NCI-H345 (cell line): ENCODE results near the gene KRT77.
"Not testable (repeated sequence)": the region's sequence is repeated elsewhere in the genome, so short reads cannot be mapped to it uniquely, and the experiment has no call there.

ENCODE experiments used
- DNase-seq: peaks from one replicate; lab custom pipeline; 2025; lab: John Stamatoyannopoulos, UW

Gene KRT77

DNA sequence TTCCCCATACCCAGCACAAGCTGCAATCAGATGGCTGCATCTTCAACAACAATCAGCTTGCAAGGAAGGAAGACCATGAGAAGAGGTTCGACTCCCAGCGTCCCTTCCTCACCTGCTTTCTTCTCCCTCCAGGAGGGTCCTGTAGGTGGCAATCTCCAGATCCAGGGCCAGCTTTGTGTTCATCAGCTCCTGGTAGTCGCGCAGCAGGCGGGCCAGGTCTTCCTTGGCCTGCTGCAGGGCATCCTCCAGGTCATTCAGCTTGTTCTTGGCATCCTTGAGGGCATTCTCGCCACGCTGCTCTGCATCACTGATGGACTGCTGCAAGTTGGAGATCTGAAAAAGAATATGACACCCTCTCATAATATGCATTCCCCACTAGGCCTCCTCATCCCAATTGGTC lies 27.2 kb downstream of the KRT77 start:
- no peak for DNase-seq

GRCh38 chr12:52675301-52675701 lies 28.0 kb downstream of the KRT77 start:
- no peak for DNase-seq

DNA sequence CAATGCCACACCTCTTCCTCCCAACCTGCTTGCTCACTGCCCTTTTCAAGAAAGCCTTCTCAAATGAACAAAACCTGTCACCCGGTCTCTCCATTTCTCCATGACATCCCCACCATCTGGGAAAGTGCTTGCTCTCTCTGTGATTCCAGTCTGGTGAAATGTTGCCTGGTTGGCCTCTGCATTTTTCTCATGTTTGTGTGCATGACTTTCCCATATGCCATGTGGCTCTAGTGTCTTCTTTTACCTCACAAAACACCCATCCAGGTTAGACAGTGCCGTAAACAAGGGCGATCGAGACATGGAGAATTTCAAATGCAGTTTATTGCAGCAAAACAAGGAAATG lies 28.9 kb downstream of the KRT77 start:
- DNase-seq, result no peak

DNA sequence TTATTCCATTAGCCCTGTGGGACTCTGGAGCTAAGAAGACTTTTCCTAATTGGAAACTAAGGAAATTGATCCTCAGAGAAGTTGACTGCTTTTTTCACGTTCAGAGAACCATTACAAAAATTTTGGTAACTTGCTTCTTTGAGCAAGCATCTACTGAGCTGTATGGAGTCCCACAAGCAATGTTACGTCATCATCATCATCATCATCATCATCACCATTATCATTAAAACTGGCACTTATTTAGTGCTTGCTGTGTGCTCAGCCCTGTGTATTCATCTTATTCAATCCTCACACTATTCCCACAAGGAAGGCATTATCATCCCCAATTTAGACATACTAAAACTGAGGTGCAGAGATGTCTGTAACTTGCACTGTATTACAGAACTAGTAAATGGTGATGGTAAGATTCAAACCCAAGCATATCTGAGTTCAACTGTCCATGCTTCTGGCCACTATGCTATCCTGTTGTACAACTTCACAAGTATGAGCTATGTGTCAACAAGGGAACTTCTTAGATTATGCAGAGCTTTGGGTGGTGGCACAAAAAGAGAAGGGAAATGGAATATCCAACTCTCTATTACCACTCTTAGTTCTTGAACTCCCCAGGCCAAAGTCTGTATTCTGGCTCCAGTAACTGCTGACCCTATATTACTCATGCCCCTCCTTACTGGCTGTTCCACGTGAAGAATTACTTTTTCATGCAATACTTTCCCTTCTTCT lies 29.5 kb downstream of the KRT77 start:
- no peak for DNase-seq

DNA sequence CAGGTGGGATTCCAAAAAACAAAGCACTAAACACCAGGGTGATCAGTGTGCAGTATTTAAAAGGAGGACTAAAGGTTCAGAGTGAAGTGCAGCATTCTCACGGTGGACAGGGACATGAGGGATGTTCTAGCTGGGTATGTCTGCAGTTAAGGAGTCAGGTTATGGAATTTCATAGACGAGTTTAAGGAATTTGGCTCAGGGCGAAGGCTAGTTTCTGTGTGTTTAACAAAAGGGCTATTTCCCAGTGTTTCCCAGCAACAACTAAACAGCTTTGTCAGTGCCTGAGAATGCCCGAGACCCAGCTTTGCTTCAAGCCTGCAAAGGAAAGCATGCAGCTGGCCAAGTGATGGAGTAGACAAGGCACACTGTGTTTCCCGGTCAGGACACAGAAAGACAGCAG lies 30.1 kb downstream of the KRT77 start:
- DNase-seq, result no peak

DNA sequence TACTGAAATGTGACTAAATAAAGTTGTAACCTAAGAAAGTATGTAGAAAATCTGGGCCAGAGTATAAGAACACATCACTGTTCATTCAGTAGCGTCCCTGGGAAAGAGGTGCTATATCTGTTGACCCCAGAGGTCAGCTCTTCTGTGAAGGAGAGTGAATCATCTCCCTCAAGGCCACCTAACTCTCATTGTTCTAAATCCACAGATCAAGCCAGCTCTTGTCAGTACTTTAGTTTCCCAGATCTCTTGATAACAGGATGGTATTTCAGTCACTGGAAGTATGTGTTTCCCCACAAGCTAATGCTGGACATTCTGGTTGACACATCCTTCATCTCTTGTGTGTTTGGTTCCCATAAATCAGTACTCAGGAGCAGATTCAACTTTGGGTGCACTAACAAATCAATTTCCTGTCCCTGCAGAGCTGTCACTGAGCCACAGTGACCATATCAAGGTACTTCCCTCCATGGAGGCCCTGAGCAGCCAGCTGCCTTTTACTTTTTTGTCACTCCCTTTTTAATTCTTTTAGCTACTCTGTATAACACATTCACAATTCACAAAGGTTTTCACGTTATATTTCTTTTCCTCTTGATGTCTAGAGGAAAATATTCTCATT lies 30.9 kb downstream of the KRT77 start:
- DNase-seq, result no peak

- DNase-seq, result no peak
These were observed 32.4 kb downstream of the KRT77 start for GRCh38 chr12:52670961-52671360.

DNA sequence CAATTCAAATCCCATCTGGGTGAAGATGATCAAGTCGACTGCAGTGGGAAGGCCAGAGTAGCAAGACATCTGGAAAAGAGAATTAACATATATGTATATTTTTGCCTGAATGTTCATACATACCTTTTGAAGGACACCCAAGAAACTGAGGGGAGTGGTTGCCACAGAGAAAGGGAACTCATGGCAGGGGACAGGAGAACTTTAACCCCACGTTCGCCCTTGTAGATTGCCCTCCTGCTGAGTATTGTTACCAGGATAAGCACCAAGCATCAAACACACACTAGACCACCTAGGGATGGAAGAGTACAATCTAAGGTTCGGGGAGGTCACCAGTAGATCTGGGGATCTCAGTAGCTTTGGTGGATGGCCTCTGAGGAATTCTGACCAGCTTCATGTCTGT lies 32.8 kb downstream of the KRT77 start:
- no peak for DNase-seq

DNA sequence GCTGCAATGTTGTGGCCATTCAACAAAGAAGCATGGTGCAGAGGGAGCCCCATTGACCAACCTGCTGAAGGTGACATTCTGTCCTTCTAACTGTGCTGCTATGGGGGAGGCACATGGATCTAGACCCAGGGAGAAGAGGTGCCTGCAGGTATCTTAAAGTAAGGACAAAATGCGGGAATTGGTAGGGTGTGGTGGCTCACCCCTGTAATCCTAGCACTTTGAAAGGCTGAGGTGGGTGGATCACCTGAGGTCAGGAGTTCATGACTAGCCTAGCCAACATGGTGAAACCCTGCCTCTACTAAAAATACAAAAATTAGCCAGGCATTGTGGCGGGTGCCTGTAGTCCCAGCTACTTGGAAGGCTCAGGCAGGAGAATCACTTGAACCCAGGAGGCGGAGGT lies 33.4 kb downstream of the KRT77 start:
- DNase-seq, result not testable (repeated sequence)

GRCh38 chr12:52669426-52669825 lies 33.9 kb downstream of the KRT77 start:
- no peak for DNase-seq

DNA sequence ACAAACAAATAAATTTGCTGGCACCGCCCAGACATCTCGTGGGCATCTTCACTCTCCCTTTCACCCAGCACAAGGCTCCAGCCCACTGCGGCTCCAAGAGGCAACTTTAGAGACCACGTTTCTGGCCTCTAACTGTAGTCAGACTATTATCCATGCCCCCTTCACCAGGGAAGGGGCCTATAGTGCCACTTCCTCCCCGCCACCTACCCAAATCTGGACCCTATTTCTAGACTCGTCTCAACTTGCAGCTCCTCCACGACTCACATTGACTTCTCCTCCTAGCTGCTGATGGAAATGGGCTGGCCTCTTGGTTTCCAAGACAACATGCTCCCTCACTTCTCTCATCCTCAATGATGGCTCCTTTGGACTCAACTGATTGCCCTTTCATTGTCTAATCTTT lies 35.4 kb downstream of the KRT77 start:
- DNase-seq, result no peak

DNA sequence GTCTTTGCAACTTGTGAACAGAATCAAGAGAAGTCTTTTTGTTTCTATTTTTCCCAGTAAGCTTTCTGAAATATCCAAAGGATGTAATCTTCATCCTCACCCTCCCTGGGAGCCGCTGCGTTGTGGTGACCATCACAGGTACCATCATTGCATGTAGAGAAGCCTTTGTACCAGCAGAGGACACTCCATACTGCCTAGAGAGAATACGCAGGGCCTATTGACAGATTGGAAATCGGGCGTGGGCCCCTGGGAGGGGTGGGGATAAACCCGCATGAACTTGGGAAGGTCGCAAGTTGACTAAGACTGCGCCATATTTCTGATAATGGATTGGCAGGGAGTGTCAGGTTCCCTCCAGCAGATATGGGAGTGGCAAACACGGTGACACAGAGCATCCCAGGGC lies 35.8 kb downstream of the KRT77 start:
- no peak for DNase-seq

- DNase-seq, result no peak
These were observed 36.9 kb downstream of the KRT77 start for GRCh38 chr12:52666471-52666870.

DNA sequence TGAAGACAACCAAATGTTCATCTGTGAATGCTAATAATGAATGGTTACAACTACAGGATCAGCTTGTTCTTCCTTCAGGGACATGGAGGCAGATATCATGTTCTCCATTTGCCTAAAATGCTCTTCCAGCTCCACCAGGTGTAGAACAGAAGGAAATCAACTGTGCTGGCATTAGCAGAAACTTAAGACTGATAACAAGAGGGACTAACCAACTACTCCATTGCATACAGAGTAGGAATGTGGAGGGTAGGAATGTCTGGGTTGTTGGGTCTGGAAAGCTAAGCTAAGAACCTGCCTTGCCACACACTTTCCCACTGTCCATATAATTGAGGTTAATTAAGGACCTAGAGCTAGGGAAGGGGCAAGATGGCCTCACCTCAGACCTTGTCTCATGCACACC lies 39.9 kb downstream of the KRT77 start:
- DNase-seq, result no peak

DNA sequence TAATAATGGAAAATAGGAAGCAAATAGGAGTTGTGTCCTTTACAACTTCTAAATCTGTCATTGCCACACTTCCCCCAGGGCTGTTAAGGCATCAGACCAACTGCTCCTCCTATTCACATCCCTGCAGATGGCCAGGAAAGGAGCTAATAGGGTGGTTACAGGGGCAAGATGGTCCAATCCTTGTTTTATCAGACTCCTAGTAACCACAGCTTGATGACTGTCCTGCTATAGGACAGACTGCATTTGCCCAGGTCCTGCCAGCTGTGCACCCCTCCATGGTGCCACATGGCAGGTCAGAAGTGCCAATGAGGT lies 40.5 kb downstream of the KRT77 start:
- no peak for DNase-seq

DNA sequence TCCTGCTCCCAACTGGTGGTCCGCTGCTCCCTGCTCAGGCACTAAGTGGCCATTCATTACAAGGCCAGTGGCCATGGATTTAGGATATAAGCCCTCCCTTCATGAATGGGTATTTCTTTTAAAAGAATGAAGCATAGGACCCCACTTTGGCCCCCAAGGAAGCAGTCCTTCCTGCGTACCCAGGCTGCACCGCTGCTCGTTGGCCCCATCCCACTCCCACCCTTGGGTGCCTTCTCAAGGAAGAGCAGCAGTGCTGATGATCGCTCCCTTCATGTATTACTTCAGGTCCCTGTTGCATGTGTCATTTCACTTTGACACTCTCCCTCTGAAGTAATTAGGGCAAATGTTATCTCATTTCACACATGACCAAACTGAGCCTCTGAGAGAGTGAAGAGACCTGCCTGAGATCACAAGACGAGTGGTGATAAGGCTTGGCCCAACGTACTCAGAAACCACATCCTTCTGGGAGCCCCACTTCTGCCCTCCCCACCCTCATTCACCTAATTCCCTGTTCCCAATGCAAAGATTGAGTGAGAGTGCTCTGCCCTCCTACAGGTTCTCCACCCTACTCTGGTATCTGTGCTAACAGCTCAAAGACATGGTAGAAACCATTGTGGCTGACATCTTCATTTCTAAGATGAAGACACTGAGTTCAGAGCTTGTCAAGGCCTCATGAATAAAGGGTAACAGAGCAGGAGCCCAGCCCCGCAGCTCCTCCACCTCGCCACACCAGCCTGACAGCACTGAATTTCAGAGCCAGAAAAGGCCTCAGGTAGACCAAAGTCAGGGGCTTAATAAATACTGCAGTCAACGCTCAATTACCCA lies 41.0 kb downstream of the KRT77 start:
- DNase-seq, result no peak

- no peak for DNase-seq
These were observed 41.7 kb downstream of the KRT77 start for GRCh38 chr12:52661668-52662067.

GRCh38 chr12:52660934-52661499 lies 42.3 kb downstream of the KRT77 start:
- no peak for DNase-seq

- DNase-seq, result peak; percentile 21
These were observed 43.4 kb downstream of the KRT77 start for GRCh38 chr12:52659951-52660350.

- DNase-seq, result no peak
These were observed 43.9 kb downstream of the KRT77 start for GRCh38 chr12:52659395-52659794.

DNA sequence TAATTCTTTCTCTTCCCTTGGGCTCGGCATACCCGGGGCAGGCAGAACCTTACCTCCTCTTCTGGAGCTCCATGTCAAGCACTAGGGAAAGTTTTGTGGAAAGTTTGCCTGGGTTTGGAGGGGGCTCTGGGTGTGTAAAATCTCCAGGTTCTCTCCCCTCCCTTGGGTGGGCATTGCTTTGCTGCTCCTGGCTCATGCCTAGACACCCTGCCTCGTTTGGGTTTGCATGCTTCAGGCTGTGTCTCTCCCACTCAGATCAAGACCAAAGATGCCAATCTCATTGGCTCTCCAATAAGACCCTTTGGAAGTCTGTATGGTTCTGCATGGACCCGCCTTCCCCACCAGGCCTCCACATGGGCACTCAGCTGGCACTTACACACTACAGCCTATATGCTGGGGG lies 45.1 kb downstream of the KRT77 start:
- DNase-seq, result no peak

- DNase-seq, result no peak
These were observed 45.9 kb downstream of the KRT77 start for GRCh38 chr12:52657250-52657902.

GRCh38 chr12:52656616-52657015 lies 46.7 kb downstream of the KRT77 start:
- DNase-seq, result no peak
